ENCODE data around the gene TEX2.

- no peak for TF ChIP-seq CTCF (conservative IDR thresholded peaks at IDR 0.05; ENCODE audit: low read depth in 2 of 2)
- no peak for TF ChIP-seq POLR2AphosphoS5 (IDR thresholded peaks at IDR 0.05; ENCODE audit: low read depth)
- no peak for TF ChIP-seq EZH2 (IDR thresholded peaks at IDR 0.05; ENCODE audit: low read depth, unreplicated experiment)
- TF ChIP-seq REST (IDR thresholded peaks at IDR 0.05; ENCODE audit: unreplicated experiment) = no peak
- TF ChIP-seq CREB1 (CRISPR knock-in tag; IDR thresholded peaks at IDR 0.05; ENCODE audit: low read depth) = no peak
- TF ChIP-seq EZH2phosphoT487 (IDR thresholded peaks at IDR 0.05; ENCODE audit: unreplicated experiment) = no peak
- TF ChIP-seq JUNB (IDR thresholded peaks at IDR 0.05; ENCODE audit: unreplicated experiment) = no peak
These were observed 60.2 kb downstream of the TEX2 start for GRCh38 chr17:64202683-64203344.
